H9 (cell line): ENCODE data around the gene C2orf78. TPM values are rescaled to one million over a fixed set of nuclear protein-coding genes. Genes with fewer than 3 reads are reported as not detected.

Experiments used
- DNase-seq: peaks from one replicate; pipeline ENCODE4 v3.0.0-alpha.2; 2017
- H2AFZ ChIP-seq: one replicate; pipeline ENCODE4 v1.6.1; 2013; ENCODE audit warnings: mild to moderate bottlenecking, low read length, control low read depth, moderate library complexity
- H2AK5ac ChIP-seq: 2 replicates; pipeline ENCODE4 v1.6.1; 2013; ENCODE audit warnings: low read length, control low read depth, mixed read lengths; ENCODE audit not compliant: insufficient read length
- H2BK120ac ChIP-seq: one replicate; pipeline ENCODE4 v1.6.1; 2013; ENCODE audit warnings: low read depth, mild to moderate bottlenecking, low read length, control low read depth, inconsistent platforms; ENCODE audit not compliant: poor library complexity, severe bottlenecking
- H2BK12ac ChIP-seq: 2 replicates; pipeline ENCODE4 v1.6.1; 2013; ENCODE audit warnings: low read length, control low read depth, mixed read lengths, low read depth; ENCODE audit not compliant: insufficient read length
- H2BK15ac ChIP-seq: 2 replicates; pipeline ENCODE4 v1.6.1; 2013; ENCODE audit warnings: low read depth, low read length, control low read depth
- H2BK20ac ChIP-seq: one replicate; pipeline ENCODE4 v1.6.1; 2013; ENCODE audit warnings: low read depth, mild to moderate bottlenecking, low read length, control low read depth, inconsistent platforms; ENCODE audit not compliant: poor library complexity, severe bottlenecking
- H2BK5ac ChIP-seq: 2 replicates; pipeline ENCODE4 v1.6.1; 2013; ENCODE audit warnings: low read length, control low read depth, mixed read lengths; ENCODE audit not compliant: insufficient read length
- H3K14ac ChIP-seq: 2 replicates; pipeline ENCODE4 v1.6.1; 2013; ENCODE audit warnings: low read length, control low read depth; ENCODE audit not compliant: insufficient read depth
- H3K18ac ChIP-seq: 2 replicates; pipeline ENCODE4 v1.6.1; 2013; ENCODE audit warnings: low read depth, mild to moderate bottlenecking, mixed read lengths, low read length, control low read depth; ENCODE audit not compliant: insufficient read length
- H3K23ac ChIP-seq: 2 replicates; pipeline ENCODE4 v1.6.1; 2013; ENCODE audit warnings: low read length, control low read depth, mixed read lengths, low read depth; ENCODE audit not compliant: insufficient read length
- H3K23me2 ChIP-seq: 2 replicates; pipeline ENCODE4 v1.6.1; 2013; ENCODE audit warnings: low read depth, mild to moderate bottlenecking, mixed read lengths, low read length, control low read depth; ENCODE audit not compliant: insufficient read length, poor library complexity, severe bottlenecking
- H3K27ac ChIP-seq: 2 replicates; pipeline ENCODE4 v1.5.1; 2013; ENCODE audit warnings: low read length, control low read depth, mixed read lengths, low read depth; ENCODE audit not compliant: insufficient read length
- H3K27me3 ChIP-seq: 2 replicates; pipeline ENCODE4 v1.6.1; 2013; ENCODE audit warnings: low read length, control low read depth, inconsistent platforms; ENCODE audit not compliant: insufficient read depth
- H3K4ac ChIP-seq: 2 replicates; pipeline ENCODE4 v1.6.1; 2013; ENCODE audit warnings: low read depth, mild to moderate bottlenecking, control low read depth, inconsistent platforms, low read length, moderate library complexity
- H3K4me1 ChIP-seq: 2 replicates; pipeline ENCODE4 v1.6.1; 2013; ENCODE audit warnings: low read length, control low read depth, inconsistent platforms; ENCODE audit not compliant: insufficient read depth
- H3K4me2 ChIP-seq: 2 replicates; pipeline ENCODE4 v1.6.1; 2013; ENCODE audit warnings: low read length, control low read depth, mixed read lengths; ENCODE audit not compliant: insufficient read length, insufficient read depth
- H3K56ac ChIP-seq: 2 replicates; pipeline ENCODE4 v1.6.1; 2013; ENCODE audit warnings: low read depth, mild to moderate bottlenecking, mixed read lengths, low read length, control low read depth; ENCODE audit not compliant: insufficient read length
- H3K79me1 ChIP-seq: 2 replicates; pipeline ENCODE4 v1.6.1; 2013; ENCODE audit warnings: low read depth, mild to moderate bottlenecking, moderate library complexity, low read length, control low read depth, inconsistent platforms; ENCODE audit not compliant: insufficient read depth, poor library complexity, severe bottlenecking
- H3K79me2 ChIP-seq: 2 replicates; pipeline ENCODE4 v1.6.1; 2013; ENCODE audit warnings: low read length, control low read depth, inconsistent platforms; ENCODE audit not compliant: insufficient read depth
- H3K9ac ChIP-seq: 2 replicates; pipeline ENCODE4 v1.6.1; 2013; ENCODE audit warnings: low read length, control low read depth, mixed read lengths; ENCODE audit not compliant: insufficient read length; ENCODE audit errors: extremely low read depth
- H3K9me3 ChIP-seq: one replicate; pipeline ENCODE4 v1.6.1; 2013; ENCODE audit warnings: low read depth, low read length, inconsistent platforms; ENCODE audit not compliant: control insufficient read depth
- H3T11ph ChIP-seq: one replicate; pipeline ENCODE4 v1.6.1; 2013; ENCODE audit warnings: mild to moderate bottlenecking, low read length, control low read depth, inconsistent platforms
- H4K20me1 ChIP-seq: one replicate; pipeline ENCODE4 v1.6.1; 2013; ENCODE audit not compliant: control insufficient read depth, insufficient read length, insufficient read depth
- H4K5ac ChIP-seq: 2 replicates; pipeline ENCODE4 v1.6.1; 2013; ENCODE audit warnings: low read depth, mild to moderate bottlenecking, mixed read lengths, low read length, control low read depth; ENCODE audit not compliant: insufficient read length
- H4K8ac ChIP-seq: replicated peaks from 2 replicates; pipeline ENCODE4 v1.6.1; 2013; ENCODE audit warnings: low read length, control low read depth, mixed read lengths, low read depth; ENCODE audit not compliant: insufficient read length
- H4K91ac ChIP-seq: 2 replicates; pipeline ENCODE4 v1.6.1; 2013; ENCODE audit warnings: low read depth, mild to moderate bottlenecking, moderate library complexity, mixed read lengths, low read length, control low read depth; ENCODE audit not compliant: insufficient read length
- H3K27ac Mint-ChIP-seq, 3 experiments: 2 replicates in 2 of 3; 3 replicates in 1 of 3; pipeline ENCODE4 v1.8.0; 2020 to 2021; ENCODE audit warnings: mixed read lengths in 3 of 3, mild to moderate bottlenecking in 1 of 3, moderate library complexity in 1 of 3
- H3K27me3 Mint-ChIP-seq: 2 replicates; pipeline ENCODE4 v1.8.0; 2021; ENCODE audit warnings: low read depth, mild to moderate bottlenecking, moderate library complexity, mixed read lengths
- H3K36me3 Mint-ChIP-seq, 3 experiments: 2 replicates in 2 of 3; 3 replicates in 1 of 3; pipeline ENCODE4 v1.8.0; 2020 to 2021; ENCODE audit warnings: low read depth in 3 of 3, mixed read lengths in 3 of 3; ENCODE audit not compliant: insufficient read depth in 1 of 3
- H3K4me1 Mint-ChIP-seq, 2 experiments: 2 replicates each; pipeline ENCODE4 v1.8.0; 2020; ENCODE audit warnings: mixed read lengths in 2 of 2
- H3K4me3 Mint-ChIP-seq, 2 experiments: 2 replicates in 1 of 2; 3 replicates in 1 of 2; pipeline ENCODE4 v1.8.0; 2020 to 2021; ENCODE audit warnings: mild to moderate bottlenecking in 2 of 2, mixed read lengths in 2 of 2, moderate library complexity in 1 of 2
- H3K9me3 Mint-ChIP-seq, 2 experiments: 2 replicates in 1 of 2; 3 replicates in 1 of 2; pipeline ENCODE4 v1.8.0; 2020; ENCODE audit warnings: mild to moderate bottlenecking in 2 of 2, mixed read lengths in 2 of 2, moderate library complexity in 1 of 2
- total RNA-seq: library from RNA; stranded (reverse); gene quantifications from 2 replicates; pipeline ENCODE4 v1.2.1, GENCODE V29; 2021
- TF ChIP-seq, protein P1 (sequence below): fragments of 200-600 bp; sonication (generic); conservative IDR thresholded peaks from 3 replicates; pipeline ENCODE4 v1.8.0; 2021; ENCODE audit warnings: antibody characterized with exemption, mild to moderate bottlenecking

The C2orf78 gene
- total RNA-seq, 1 experiment from 2014 or later: 0.09 TPM

DNA sequence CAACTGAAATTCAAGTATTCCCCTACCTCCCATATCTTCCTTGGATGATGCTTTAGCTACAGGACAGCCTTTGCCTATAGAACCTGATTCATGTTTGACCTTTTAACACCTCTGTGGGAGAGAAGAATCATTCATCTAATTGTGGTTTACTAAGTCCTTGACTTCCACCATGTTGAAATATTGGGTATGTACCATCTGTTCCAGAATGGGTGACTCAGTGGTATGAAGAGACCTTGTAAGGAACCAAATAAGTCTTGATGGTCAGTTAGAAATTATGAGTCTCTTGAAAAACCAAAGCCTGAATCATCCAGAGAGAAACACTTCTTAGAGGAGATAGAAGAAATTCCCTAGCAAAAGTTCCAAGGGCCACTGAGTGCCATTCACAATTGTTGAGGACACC, 72.2 kb downstream of the C2orf78 start:
- Histone ChIP-seq H2BK15ac (no peak overlapping the region), H3K79me1 (no peaks in the 10 kb centered on the region), H3K27me3 (no peaks in the 10 kb centered on the region), H2BK12ac (no peak overlapping the region), H4K5ac (no peak overlapping the region), H3K23ac (no peak overlapping the region), H2AK5ac (no peak overlapping the region), H3K9ac (no peak overlapping the region), H4K20me1 (no peaks in the 10 kb centered on the region), H2AFZ (no peak overlapping the region), H4K91ac (no peak overlapping the region), H3K18ac (no peak overlapping the region), H2BK20ac (no peak overlapping the region), H3K27ac (no peak overlapping the region), H3K4me1 (no peaks in the 10 kb centered on the region), H4K8ac (no peak overlapping the region), H3K4ac (no peak overlapping the region), H3K14ac (no peak overlapping the region), H3K23me2 (no peaks in the 10 kb centered on the region), H3K4me2 (no peak overlapping the region), H2BK120ac (no peak overlapping the region), H3K79me2 (no peaks in the 10 kb centered on the region), H2BK5ac (no peak overlapping the region), H3K9me3 (no peaks in the 10 kb centered on the region), H3T11ph (no peak overlapping the region), H3K56ac (no peak overlapping the region)
- Mint-ChIP-seq H3K27ac (no peak overlapping the region), H3K27me3 (no peaks in the 10 kb centered on the region), H3K4me1 (no peaks in the 10 kb centered on the region), H3K4me3 (no peak overlapping the region), H3K9me3 (no peaks in the 10 kb centered on the region), H3K36me3 (peaks cover 30 to 59% (median 51%) of the 10 kb centered on the region in 3 experiments; a peak in 6 of 7 replicates)
- no peak for DNase-seq
- TF ChIP-seq, protein P1, sequence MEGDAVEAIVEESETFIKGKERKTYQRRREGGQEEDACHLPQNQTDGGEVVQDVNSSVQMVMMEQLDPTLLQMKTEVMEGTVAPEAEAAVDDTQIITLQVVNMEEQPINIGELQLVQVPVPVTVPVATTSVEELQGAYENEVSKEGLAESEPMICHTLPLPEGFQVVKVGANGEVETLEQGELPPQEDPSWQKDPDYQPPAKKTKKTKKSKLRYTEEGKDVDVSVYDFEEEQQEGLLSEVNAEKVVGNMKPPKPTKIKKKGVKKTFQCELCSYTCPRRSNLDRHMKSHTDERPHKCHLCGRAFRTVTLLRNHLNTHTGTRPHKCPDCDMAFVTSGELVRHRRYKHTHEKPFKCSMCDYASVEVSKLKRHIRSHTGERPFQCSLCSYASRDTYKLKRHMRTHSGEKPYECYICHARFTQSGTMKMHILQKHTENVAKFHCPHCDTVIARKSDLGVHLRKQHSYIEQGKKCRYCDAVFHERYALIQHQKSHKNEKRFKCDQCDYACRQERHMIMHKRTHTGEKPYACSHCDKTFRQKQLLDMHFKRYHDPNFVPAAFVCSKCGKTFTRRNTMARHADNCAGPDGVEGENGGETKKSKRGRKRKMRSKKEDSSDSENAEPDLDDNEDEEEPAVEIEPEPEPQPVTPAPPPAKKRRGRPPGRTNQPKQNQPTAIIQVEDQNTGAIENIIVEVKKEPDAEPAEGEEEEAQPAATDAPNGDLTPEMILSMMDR: no peak
